H9 (cell line): ENCODE measurements around the gene ATG4B. TPM values are rescaled to one million over a fixed set of nuclear protein-coding genes. Genes with fewer than 3 reads are reported as not detected.

Source experiments
- DNase-seq: peaks from one replicate; pipeline ENCODE4 v3.0.0-alpha.2; 2017
- H2AFZ ChIP-seq: one replicate; pipeline ENCODE4 v1.6.1; 2013; ENCODE audit warnings: mild to moderate bottlenecking, low read length, control low read depth, moderate library complexity
- H2AK5ac ChIP-seq: 2 replicates; pipeline ENCODE4 v1.6.1; 2013; ENCODE audit warnings: low read length, control low read depth, mixed read lengths; ENCODE audit not compliant: insufficient read length
- H2BK120ac ChIP-seq: one replicate; pipeline ENCODE4 v1.6.1; 2013; ENCODE audit warnings: low read depth, mild to moderate bottlenecking, low read length, control low read depth, inconsistent platforms; ENCODE audit not compliant: poor library complexity, severe bottlenecking
- H2BK12ac ChIP-seq: 2 replicates; pipeline ENCODE4 v1.6.1; 2013; ENCODE audit warnings: low read length, control low read depth, mixed read lengths, low read depth; ENCODE audit not compliant: insufficient read length
- H2BK15ac ChIP-seq: 2 replicates; pipeline ENCODE4 v1.6.1; 2013; ENCODE audit warnings: low read depth, low read length, control low read depth
- H2BK20ac ChIP-seq: one replicate; pipeline ENCODE4 v1.6.1; 2013; ENCODE audit warnings: low read depth, mild to moderate bottlenecking, low read length, control low read depth, inconsistent platforms; ENCODE audit not compliant: poor library complexity, severe bottlenecking
- H2BK5ac ChIP-seq: 2 replicates; pipeline ENCODE4 v1.6.1; 2013; ENCODE audit warnings: low read length, control low read depth, mixed read lengths; ENCODE audit not compliant: insufficient read length
- H3K14ac ChIP-seq: 2 replicates; pipeline ENCODE4 v1.6.1; 2013; ENCODE audit warnings: low read length, control low read depth; ENCODE audit not compliant: insufficient read depth
- H3K18ac ChIP-seq: 2 replicates; pipeline ENCODE4 v1.6.1; 2013; ENCODE audit warnings: low read depth, mild to moderate bottlenecking, mixed read lengths, low read length, control low read depth; ENCODE audit not compliant: insufficient read length
- H3K23ac ChIP-seq: 2 replicates; pipeline ENCODE4 v1.6.1; 2013; ENCODE audit warnings: low read length, control low read depth, mixed read lengths, low read depth; ENCODE audit not compliant: insufficient read length
- H3K23me2 ChIP-seq: 2 replicates; pipeline ENCODE4 v1.6.1; 2013; ENCODE audit warnings: low read depth, mild to moderate bottlenecking, mixed read lengths, low read length, control low read depth; ENCODE audit not compliant: insufficient read length, poor library complexity, severe bottlenecking
- H3K27ac ChIP-seq: 2 replicates; pipeline ENCODE4 v1.5.1; 2013; ENCODE audit warnings: low read length, control low read depth, mixed read lengths, low read depth; ENCODE audit not compliant: insufficient read length
- H3K27me3 ChIP-seq: 2 replicates; pipeline ENCODE4 v1.6.1; 2013; ENCODE audit warnings: low read length, control low read depth, inconsistent platforms; ENCODE audit not compliant: insufficient read depth
- H3K4ac ChIP-seq: 2 replicates; pipeline ENCODE4 v1.6.1; 2013; ENCODE audit warnings: low read depth, mild to moderate bottlenecking, control low read depth, inconsistent platforms, low read length, moderate library complexity
- H3K4me1 ChIP-seq: 2 replicates; pipeline ENCODE4 v1.6.1; 2013; ENCODE audit warnings: low read length, control low read depth, inconsistent platforms; ENCODE audit not compliant: insufficient read depth
- H3K4me2 ChIP-seq: 2 replicates; pipeline ENCODE4 v1.6.1; 2013; ENCODE audit warnings: low read length, control low read depth, mixed read lengths; ENCODE audit not compliant: insufficient read length, insufficient read depth
- H3K56ac ChIP-seq: 2 replicates; pipeline ENCODE4 v1.6.1; 2013; ENCODE audit warnings: low read depth, mild to moderate bottlenecking, mixed read lengths, low read length, control low read depth; ENCODE audit not compliant: insufficient read length
- H3K79me1 ChIP-seq: 2 replicates; pipeline ENCODE4 v1.6.1; 2013; ENCODE audit warnings: low read depth, mild to moderate bottlenecking, moderate library complexity, low read length, control low read depth, inconsistent platforms; ENCODE audit not compliant: insufficient read depth, poor library complexity, severe bottlenecking
- H3K79me2 ChIP-seq: 2 replicates; pipeline ENCODE4 v1.6.1; 2013; ENCODE audit warnings: low read length, control low read depth, inconsistent platforms; ENCODE audit not compliant: insufficient read depth
- H3K9ac ChIP-seq: 2 replicates; pipeline ENCODE4 v1.6.1; 2013; ENCODE audit warnings: low read length, control low read depth, mixed read lengths; ENCODE audit not compliant: insufficient read length; ENCODE audit errors: extremely low read depth
- H3K9me3 ChIP-seq: one replicate; pipeline ENCODE4 v1.6.1; 2013; ENCODE audit warnings: low read depth, low read length, inconsistent platforms; ENCODE audit not compliant: control insufficient read depth
- H3T11ph ChIP-seq: one replicate; pipeline ENCODE4 v1.6.1; 2013; ENCODE audit warnings: mild to moderate bottlenecking, low read length, control low read depth, inconsistent platforms
- H4K20me1 ChIP-seq: one replicate; pipeline ENCODE4 v1.6.1; 2013; ENCODE audit not compliant: control insufficient read depth, insufficient read length, insufficient read depth
- H4K5ac ChIP-seq: 2 replicates; pipeline ENCODE4 v1.6.1; 2013; ENCODE audit warnings: low read depth, mild to moderate bottlenecking, mixed read lengths, low read length, control low read depth; ENCODE audit not compliant: insufficient read length
- H4K8ac ChIP-seq: replicated peaks from 2 replicates; pipeline ENCODE4 v1.6.1; 2013; ENCODE audit warnings: low read length, control low read depth, mixed read lengths, low read depth; ENCODE audit not compliant: insufficient read length
- H4K91ac ChIP-seq: 2 replicates; pipeline ENCODE4 v1.6.1; 2013; ENCODE audit warnings: low read depth, mild to moderate bottlenecking, moderate library complexity, mixed read lengths, low read length, control low read depth; ENCODE audit not compliant: insufficient read length
- H3K27ac Mint-ChIP-seq, 3 experiments: 2 replicates in 2 of 3; 3 replicates in 1 of 3; pipeline ENCODE4 v1.8.0; 2020 to 2021; ENCODE audit warnings: mixed read lengths in 3 of 3, mild to moderate bottlenecking in 1 of 3, moderate library complexity in 1 of 3
- H3K27me3 Mint-ChIP-seq: 2 replicates; pipeline ENCODE4 v1.8.0; 2021; ENCODE audit warnings: low read depth, mild to moderate bottlenecking, moderate library complexity, mixed read lengths
- H3K36me3 Mint-ChIP-seq, 3 experiments: 2 replicates in 2 of 3; 3 replicates in 1 of 3; pipeline ENCODE4 v1.8.0; 2020 to 2021; ENCODE audit warnings: low read depth in 3 of 3, mixed read lengths in 3 of 3; ENCODE audit not compliant: insufficient read depth in 1 of 3
- H3K4me1 Mint-ChIP-seq, 2 experiments: 2 replicates each; pipeline ENCODE4 v1.8.0; 2020; ENCODE audit warnings: mixed read lengths in 2 of 2
- H3K4me3 Mint-ChIP-seq, 2 experiments: 2 replicates in 1 of 2; 3 replicates in 1 of 2; pipeline ENCODE4 v1.8.0; 2020 to 2021; ENCODE audit warnings: mild to moderate bottlenecking in 2 of 2, mixed read lengths in 2 of 2, moderate library complexity in 1 of 2
- H3K9me3 Mint-ChIP-seq, 2 experiments: 2 replicates in 1 of 2; 3 replicates in 1 of 2; pipeline ENCODE4 v1.8.0; 2020; ENCODE audit warnings: mild to moderate bottlenecking in 2 of 2, mixed read lengths in 2 of 2, moderate library complexity in 1 of 2
- WGBS: extraction: QIAGEN DNeasy Blood & Tissue Kit; methylation state at CpG from one replicate; pipeline ENCODE4 v1.1.7; 2013; ENCODE audit warnings: missing lambda C conversion rate, low lambda C conversion rate, mixed read lengths; ENCODE audit not compliant: insufficient read length; ENCODE audit errors: extremely low coverage; 5-methylcytosine and 5-hydroxymethylcytosine counted together
- total RNA-seq: library from RNA; stranded (reverse); gene quantifications from 2 replicates; pipeline ENCODE4 v1.2.1, GENCODE V29; 2021
- TF ChIP-seq, protein P1 (sequence below): fragments of 200-600 bp; sonication (generic); conservative IDR thresholded peaks from 3 replicates; pipeline ENCODE4 v1.8.0; 2021; ENCODE audit warnings: antibody characterized with exemption, mild to moderate bottlenecking

ATG4B gene
- total RNA-seq, 1 experiment from 2014 or later = 105 TPM

DNA sequence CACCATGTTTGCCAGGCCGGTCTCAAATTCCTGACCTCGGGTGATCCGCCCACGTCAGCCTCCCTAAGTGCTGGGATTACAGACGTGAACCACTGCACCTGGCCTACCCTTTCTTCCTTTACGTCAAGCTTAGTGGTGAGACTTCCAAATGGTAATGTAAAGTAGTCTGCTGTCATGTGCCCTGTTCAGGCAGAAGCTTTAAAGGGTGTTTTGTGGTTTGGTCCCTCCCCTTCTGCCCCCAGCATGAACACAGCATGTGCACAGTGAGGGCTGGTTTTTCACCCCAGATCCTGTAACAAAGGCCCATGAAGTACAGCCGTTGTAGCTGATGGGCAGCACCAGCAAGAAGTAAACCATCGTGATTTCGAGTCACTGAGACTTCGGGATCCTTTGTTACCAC, 51.8 kb downstream of the ATG4B start:
- peaks cover 0 to 3% of the 10 kb centered on the region in 2 experiments; a peak in 1 of 5 replicates for H3K9me3 Mint-ChIP-seq
- Histone ChIP-seq H3K4me1 (no peaks in the 10 kb centered on the region), H3K14ac (no peak overlapping the region), H2AFZ (no peak overlapping the region), H3K27me3 (no peaks in the 10 kb centered on the region), H3K79me1 (no peaks in the 10 kb centered on the region), H3K23ac (no peak overlapping the region), H3K23me2 (peaks cover 3% of the 10 kb centered on the region), H2BK12ac (no peak overlapping the region), H3K9me3 (no peaks in the 10 kb centered on the region), H2BK20ac (no peak overlapping the region), H2BK5ac (no peak overlapping the region), H2AK5ac (no peak overlapping the region), H2BK120ac (no peak overlapping the region), H3K79me2 (peaks cover 5% of the 10 kb centered on the region; the same call in 1 of the 2 replicates), H3K56ac (no peak overlapping the region), H4K5ac (no peak overlapping the region), H4K91ac (no peak overlapping the region), H3K18ac (no peak overlapping the region), H3K4ac (no peak overlapping the region), H4K8ac (no peak overlapping the region), H3K9ac (no peak overlapping the region), H3T11ph (no peak overlapping the region), H4K20me1 (peaks cover 2% of the 10 kb centered on the region), H3K27ac (no peak overlapping the region), H2BK15ac (no peak overlapping the region), H3K4me2 (no peak overlapping the region)
- DNase-seq = no peak
- TF ChIP-seq, protein P1, sequence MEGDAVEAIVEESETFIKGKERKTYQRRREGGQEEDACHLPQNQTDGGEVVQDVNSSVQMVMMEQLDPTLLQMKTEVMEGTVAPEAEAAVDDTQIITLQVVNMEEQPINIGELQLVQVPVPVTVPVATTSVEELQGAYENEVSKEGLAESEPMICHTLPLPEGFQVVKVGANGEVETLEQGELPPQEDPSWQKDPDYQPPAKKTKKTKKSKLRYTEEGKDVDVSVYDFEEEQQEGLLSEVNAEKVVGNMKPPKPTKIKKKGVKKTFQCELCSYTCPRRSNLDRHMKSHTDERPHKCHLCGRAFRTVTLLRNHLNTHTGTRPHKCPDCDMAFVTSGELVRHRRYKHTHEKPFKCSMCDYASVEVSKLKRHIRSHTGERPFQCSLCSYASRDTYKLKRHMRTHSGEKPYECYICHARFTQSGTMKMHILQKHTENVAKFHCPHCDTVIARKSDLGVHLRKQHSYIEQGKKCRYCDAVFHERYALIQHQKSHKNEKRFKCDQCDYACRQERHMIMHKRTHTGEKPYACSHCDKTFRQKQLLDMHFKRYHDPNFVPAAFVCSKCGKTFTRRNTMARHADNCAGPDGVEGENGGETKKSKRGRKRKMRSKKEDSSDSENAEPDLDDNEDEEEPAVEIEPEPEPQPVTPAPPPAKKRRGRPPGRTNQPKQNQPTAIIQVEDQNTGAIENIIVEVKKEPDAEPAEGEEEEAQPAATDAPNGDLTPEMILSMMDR = no peak
- H3K4me1 Mint-ChIP-seq = peaks cover 12 to 18% of the 10 kb centered on the region in 2 experiments
- H3K27me3 Mint-ChIP-seq = no peaks in the 10 kb centered on the region
- no peak overlapping the region for H3K4me3 Mint-ChIP-seq
- no CpG with 5 or more reads among the region's 10 CpGs for WGBS
- peaks cover 13 to 34% (median 21%) of the 10 kb centered on the region in 3 experiments for H3K36me3 Mint-ChIP-seq
- H3K27ac Mint-ChIP-seq = no peak overlapping the region; a peak in 1 of 7 replicates
